Motor neuron (in vitro differentiated cells): ENCODE data around the gene NUP50. TPM values are rescaled to one million over a fixed set of nuclear protein-coding genes. Genes with fewer than 3 reads are reported as not detected.

Source experiments
- ATAC-seq, 8 experiments: fragments of 200-7000 bp; cut with Tn5 transposase; replicated peaks in 6 of 8; 2 replicates each; pipeline ENCODE4 v1.8.0; 2021; ENCODE audit warnings: mild to moderate bottlenecking in 8 of 8, moderate library complexity in 8 of 8
- H3K27ac ChIP-seq, 2 donors: fragments of 250-450 bp; sonication (Bioruptor Pico); 2 replicates each; pipeline ENCODE4 v1.9.0; 2021; ENCODE audit warnings: antibody characterized with exemption in 2 of 2, mild to moderate bottlenecking in 2 of 2, moderate library complexity in 1 of 2
- H3K4me1 ChIP-seq, 2 donors: fragments of 250-450 bp; sonication (Bioruptor Pico); replicated peaks in 1 of 2; 2 replicates each; pipeline ENCODE4 v1.6.1; 2021; ENCODE audit warnings: antibody characterized with exemption in 2 of 2, mild to moderate bottlenecking in 2 of 2, moderate library complexity in 1 of 2
- H3K4me3 ChIP-seq, 5 donors: fragments of 250-450 bp; sonication (Bioruptor Pico); 2 replicates each; pipeline ENCODE4 v1.9.0; 2021; ENCODE audit warnings: antibody characterized with exemption in 5 of 5, mild to moderate bottlenecking in 5 of 5, moderate library complexity in 4 of 5
- WGBS, 10 experiments: fragments of 450-650 bp; shearing (Covaris generic); methylation state at CpG; one replicate each; pipeline ENCODE4 v1.0.0; 2022; 5-methylcytosine and 5-hydroxymethylcytosine counted together
- in situ Hi-C, 9 experiments: fragments of 400-800 bp; cut with MboI; loops; one replicate each; pipeline ENCODE4 v1.15.0; 2021; ENCODE audit warnings: low sequenced_read_pairs in 9 of 9, low pct_unique_long_range_greater_than_20kb in 2 of 9; ENCODE audit not compliant: unreplicated experiment in 9 of 9
- total RNA-seq, 8 experiments: library from RNA; unstranded; fragments of 300-600 nt; gene quantifications; 2 replicates each; pipeline versions ENCODE4 v1.2.3 to v1.2.4, GENCODE V29; 2022

The NUP50 gene
- total RNA-seq, 8 experiments from 2014 or later, result 19.5 to 55.9 (median 29.1) TPM

GRCh38 chr22:45233827-45234226 is 70.1 kb downstream of the NUP50 start:
- in situ Hi-C loops, result no loop called here
- no peak for ATAC-seq
- H3K27ac ChIP-seq, result no peak overlapping the region
- peaks cover 9 to 15% of the 10 kb centered on the region in 2 donors for H3K4me1 ChIP-seq
- H3K4me3 ChIP-seq, result no peak overlapping the region
- WGBS, 10 experiments, result 75 to 100% (median 100%) methylated on average over 1 to 4 of the region's 10 CpGs; no CpG with 5 or more reads in 4 of the 10 experiments

DNA sequence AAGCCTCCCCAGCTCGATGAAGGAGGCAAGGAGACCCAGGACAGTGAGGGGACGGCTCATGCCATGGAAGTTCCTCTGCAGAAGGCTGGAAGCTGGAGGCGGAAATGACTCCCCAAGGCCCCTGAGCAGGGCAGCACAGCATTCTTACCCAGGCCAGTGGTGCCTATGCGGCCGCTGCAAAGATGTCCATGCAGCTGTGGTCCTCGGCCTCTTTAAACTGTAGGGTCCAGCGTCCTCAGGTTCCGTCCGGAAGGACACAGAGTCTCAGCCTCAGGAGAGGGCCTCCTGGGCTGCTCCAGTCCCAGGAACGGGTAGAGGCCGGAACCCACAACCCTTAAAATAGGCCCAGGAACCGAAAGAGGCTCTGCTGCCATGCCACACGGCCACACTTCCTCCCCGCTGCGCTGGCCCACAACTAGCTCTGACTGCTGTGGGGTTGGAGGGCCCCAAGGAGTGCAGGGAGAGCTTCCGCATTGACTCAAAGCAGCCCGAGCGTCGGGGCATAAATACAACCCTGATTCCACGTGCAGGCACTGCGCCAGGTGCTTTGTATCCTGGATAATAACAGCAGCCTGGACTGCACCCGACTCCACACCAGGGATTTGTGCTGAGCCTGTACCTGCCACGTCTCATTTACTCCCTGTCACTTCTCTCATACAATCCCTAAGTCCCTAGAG is 71.5 kb downstream of the NUP50 start:
- H3K4me3 ChIP-seq, result no peak overlapping the region
- WGBS, 10 experiments, result 15 to 80% (median 65%) methylated on average over 2 to 3 of the region's 23 CpGs; no CpG with 5 or more reads in 4 of the 10 experiments
- peaks cover 14 to 22% of the 10 kb centered on the region in 2 donors for H3K4me1 ChIP-seq
- no peak for ATAC-seq
- no peak overlapping the region for H3K27ac ChIP-seq
- in situ Hi-C loops, result no loop called here

- in situ Hi-C loops, result no loop called here
- 96 to 100% (median 100%) methylated on average over 3 to 5 of the region's 20 CpGs; no CpG with 5 or more reads in 6 of the 10 experiments for WGBS, 10 experiments
- H3K27ac ChIP-seq, result no peak overlapping the region
- ATAC-seq, result no peak
- H3K4me1 ChIP-seq, result peaks cover 14 to 22% of the 10 kb centered on the region in 2 donors
- H3K4me3 ChIP-seq, result no peak overlapping the region
Measured at GRCh38 chr22:45235851-45236342, 72.2 kb downstream of the NUP50 start.

GRCh38 chr22:45237065-45237990 is 73.6 kb downstream of the NUP50 start:
- peak in 2 of 8 experiments; percentile 3 to 10 for ATAC-seq
- Histone ChIP-seq H3K27ac (peak overlapping the region in 1 of 2 donors; percentile 23), H3K4me3 (no peak overlapping the region), H3K4me1 (peaks cover 14 to 22% of the 10 kb centered on the region in 2 donors)
- in situ Hi-C loops, result no loop called here
- 82 to 100% (median 95%) methylated on average over 1 to 9 of the region's 15 CpGs; no CpG with 5 or more reads in 4 of the 10 experiments for WGBS, 10 experiments

Other genes starting within 250 kb of the NUP50 start
- 10 to 100 TPM in 5 of 8 experiments, 1 to 10 TPM in 2, under 1 TPM in 1; 0.66 to 84.5 (median 22.6) TPM for gene PHF21B, start 153.9 kb upstream of the NUP50 start, total RNA-seq
- 10 to 100 TPM; 16.1 to 48.8 (median 21.6) TPM for gene KIAA0930, start 77.0 kb downstream of the NUP50 start, total RNA-seq
- not detected for gene UPK3A, start 121.0 kb downstream of the NUP50 start, total RNA-seq
- gene FAM118A, start 146.0 kb downstream of the NUP50 start, total RNA-seq, result 100 to 1,000 TPM in 1 of 8 experiments, 10 to 100 TPM in 7; 11.3 to 131 (median 16.0) TPM
- gene SMC1B, start 249.7 kb downstream of the NUP50 start, total RNA-seq, result under 1 TPM in 7 of 8 experiments, not detected in 1; 0.05 to 0.21 (median 0.09) TPM
- 1 to 10 TPM in 3 of 8 experiments, under 1 TPM in 4, not detected in 1; 0.43 to 2.9 (median 0.92) TPM for gene RIBC2, start 249.8 kb downstream of the NUP50 start, total RNA-seq